ENCODE data around the gene CLTCL1. TPM values are rescaled to one million over a fixed set of nuclear protein-coding genes. Genes with fewer than 3 reads are reported as not detected.
A peak's percentile ranks its signal among the peaks of the same experiment; 100 is the strongest.

Gene CLTCL1
- total and polyA plus RNA-seq, 2 donors (not counting 1 experiment from before 2014, with no cell fraction given) = 1.0 to 5.5 TPM

- peak within 1 kb of the TSS; percentile 89 for H3K27ac Mint-ChIP-seq
- H3K79me2 ChIP-seq (ENCODE audit: control insufficient read depth, insufficient read depth, low read length) = peaks cover 12% of the 10 kb centered on the region
- ATAC-seq (ENCODE audit: low read depth) = peak; percentile 80
Observed at GRCh38 chr22:19178657-19179496, 112.6 kb downstream of the CLTCL1 start, which contains the start of gene SLC25A1. TSS of gene SLC25A1 (minus strand) at chr22:19178736. CDS start at chr22:19178673, 63 bp downstream.

More at GRCh38 chr22:19178657-19179496, 112.6 kb downstream of the CLTCL1 start, which contains the start of gene SLC25A1:
- CTCF ChIA-PET = interaction anchor here (0.6 to 4.4 kb wide), 15 partner anchors 33 to 453 kb away, joined by 3 to 27 read pairs (median 4); partner anchors contain the start of gene ESS2
- POLR2A ChIA-PET = interaction anchor here (1.2 to 1.9 kb wide), 5 partner anchors 34 to 268 kb away, joined by 3 to 8 read pairs (median 4); partner anchors contain the start of genes C22orf39, ESS2, HIRA and MRPL40
- H3K4me3 ChIP-seq (ENCODE audit: control extremely low read depth in 1 of 5, extremely low read depth in 1 of 5, insufficient read depth in 1 of 5, low read depth in 2 of 5, low read length in 4 of 5) = peak within 1 kb of the TSS; percentile 18 to 76 (median 66)
- TF ChIP-seq CTCF (IDR thresholded peaks at IDR 0.05) = no peak
- TF ChIP-seq EZH2 (IDR thresholded peaks at IDR 0.05; ENCODE audit: borderline replicate concordance, insufficient read depth, low read depth, low read length, poor library complexity, severe bottlenecking) = no peak
- Mint-ChIP-seq H3K9me3 (ENCODE audit: insufficient read depth) (no peaks in the 10 kb centered on the region), H3K27me3 (no peaks in the 10 kb centered on the region), H3K4me1 (peaks cover 35% of the 10 kb centered on the region), H3K4me3 (peak within 1 kb of the TSS; percentile 87)
- H2AFZ ChIP-seq (ENCODE audit: insufficient read depth, low read depth, low read length, poor library complexity, severe bottlenecking) = peak within 1 kb of the TSS; percentile 78
- under 1% methylated on average over 84 of the region's 86 CpGs for WGBS (ENCODE audit: insufficient coverage)
- no peaks in the 10 kb centered on the region for H3K27me3 ChIP-seq (replicated peaks in 1 of 4; ENCODE audit: control extremely low read depth in 1 of 4, control insufficient read depth in 3 of 4, insufficient read depth in 4 of 4, low read length in 3 of 4)
- DNase-seq = peak; percentile 86
- H3K36me3 ChIP-seq (replicated peaks in 1 of 2; ENCODE audit: control extremely low read depth in 1 of 2, control insufficient read depth in 1 of 2, extremely low read depth in 1 of 2, insufficient read depth in 2 of 2, low read length in 1 of 2) = peaks cover 0 to 4% of the 10 kb centered on the region in 2 experiments
- H3K9me3 ChIP-seq (ENCODE audit: control extremely low read depth in 1 of 3, control insufficient read depth in 2 of 3, insufficient read depth in 1 of 3, low read length in 2 of 3) = peaks cover 0 to 3% (median 0%) of the 10 kb centered on the region in 3 donors
- H3K9ac ChIP-seq (ENCODE audit: low read length) = peak within 1 kb of the TSS; percentile 71
- peaks cover 29% of the 10 kb centered on the region for H4K20me1 ChIP-seq (ENCODE audit: control insufficient read depth, insufficient read depth, low read length, poor library complexity, severe bottlenecking)
- H3K27ac ChIP-seq (ENCODE audit: low read length in 2 of 2) = peak within 1 kb of the TSS in 1 of 2 donors; percentile 58
- peaks cover 20 to 40% of the 10 kb centered on the region in 2 donors for H3K4me1 ChIP-seq (ENCODE audit: control insufficient read depth in 2 of 2, insufficient read depth in 2 of 2, low read length in 2 of 2)
- H3K4me2 ChIP-seq (replicated peaks; ENCODE audit: low read depth, low read length, poor library complexity, severe bottlenecking) = peak within 1 kb of the TSS; percentile 82
- intact Hi-C loops (cut with micrococcal nuclease) = loop anchor here (1.0 to 2.0 kb wide), 8 partner anchors 35 to 1120 kb away; partner anchors contain the start of genes CDC45, CLTCL1, DGCR2 and ESS2

Measured in B cell (primary cell).